Measurements from ENCODE around the gene KLHL40. TPM values are rescaled to one million over a fixed set of nuclear protein-coding genes. Genes with fewer than 3 reads are reported as not detected.
A peak's percentile ranks its signal among the peaks of the same experiment; 100 is the strongest.

KLHL40 gene
- total RNA-seq, 2 donors from 2014 or later = not detected

DNA sequence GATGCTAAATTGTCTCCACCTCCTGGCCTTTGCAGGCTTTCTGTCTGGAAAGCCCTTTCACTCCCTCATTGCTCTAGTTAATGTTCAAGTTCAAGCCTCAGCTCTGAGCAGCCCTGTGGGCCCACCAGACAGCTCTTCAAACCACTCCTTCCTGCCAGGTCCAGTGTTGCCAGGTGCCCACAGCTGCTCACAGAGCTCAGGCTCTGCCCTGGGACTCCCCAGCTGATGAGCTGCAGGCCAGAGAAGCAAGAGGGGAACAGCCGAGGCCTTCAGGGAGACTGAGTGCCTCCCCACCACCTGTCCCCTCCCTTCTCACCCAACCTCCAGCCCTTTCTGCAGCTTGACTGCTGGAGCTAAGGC lies 33.1 kb upstream of the KLHL40 start:
- Histone ChIP-seq H3K36me3 (peaks cover 6% of the 10 kb centered on the region), H3K9me3 (no peaks in the 10 kb centered on the region), H3K4me3 (peak overlapping the region; percentile 91), H3K4me1 (ENCODE audit: control insufficient read depth in 1 of 2, low read depth in 2 of 2) (peaks cover 36 to 81% of the 10 kb centered on the region in 2 donors), H3K27me3 (replicated peaks; ENCODE audit: insufficient read depth) (no peaks in the 10 kb centered on the region), H3K27ac (peak overlapping the region; percentile 92 to 97)
- TF ChIP-seq CTCF (IDR thresholded peaks at IDR 0.05) = no peak
- DNase-seq (ENCODE audit: low spot score) (no peak), ATAC-seq (ENCODE audit: insufficient number of reproducible peaks, low FRiP score, low read depth) (no peak)

GRCh38 chr3:42652611-42653302 lies 32.6 kb upstream of the KLHL40 start:
- TF ChIP-seq CTCF (IDR thresholded peaks at IDR 0.05) = no peak
- Histone ChIP-seq H3K4me1 (ENCODE audit: control insufficient read depth in 1 of 2, low read depth in 2 of 2) (peaks cover 36 to 78% of the 10 kb centered on the region in 2 donors), H3K4me3 (peak overlapping the region; percentile 91), H3K27me3 (replicated peaks; ENCODE audit: insufficient read depth) (no peaks in the 10 kb centered on the region), H3K36me3 (peaks cover under 1% of the 10 kb centered on the region), H3K9me3 (no peaks in the 10 kb centered on the region), H3K27ac (peak overlapping the region; percentile 92 to 97)
- ATAC-seq (ENCODE audit: insufficient number of reproducible peaks, low FRiP score, low read depth) (peak; percentile 23), DNase-seq (ENCODE audit: low spot score) (peak; percentile 46)

GRCh38 chr3:42653303-42653559 lies 32.1 kb upstream of the KLHL40 start:
- no peak for ATAC-seq (ENCODE audit: insufficient number of reproducible peaks, low FRiP score, low read depth)

GRCh38 chr3:42653560-42654330 lies 31.6 kb upstream of the KLHL40 start, which contains the start of gene ZBTB47:
ZBTB47 (plus strand) TSS chr3:42653697; CDS start chr3:42658356, 4,659 bp downstream.
- no peak for ATAC-seq (ENCODE audit: insufficient number of reproducible peaks, low FRiP score, low read depth)
- Histone ChIP-seq H3K36me3 (peaks cover 9% of the 10 kb centered on the region), H3K4me1 (ENCODE audit: control insufficient read depth in 1 of 2, low read depth in 2 of 2) (peaks cover 36 to 77% of the 10 kb centered on the region in 2 donors), H3K4me3 (peak within 1 kb of the TSS; percentile 91), H3K9me3 (no peaks in the 10 kb centered on the region), H3K27me3 (replicated peaks; ENCODE audit: insufficient read depth) (no peaks in the 10 kb centered on the region), H3K27ac (peak within 1 kb of the TSS; percentile 92 to 97)
- TF ChIP-seq CTCF (IDR thresholded peaks at IDR 0.05) = no peak
- no peak for DNase-seq (ENCODE audit: low spot score)

More at GRCh38 chr3:42653303-42653559, 32.1 kb upstream of the KLHL40 start:
- peaks cover 4% of the 10 kb centered on the region for H3K36me3 ChIP-seq
- TF ChIP-seq CTCF (IDR thresholded peaks at IDR 0.05) = no peak
- no peaks in the 10 kb centered on the region for H3K9me3 ChIP-seq
- H3K4me3 ChIP-seq = peak overlapping the region; percentile 91
- peak overlapping the region; percentile 92 to 97 for H3K27ac ChIP-seq
- H3K4me1 ChIP-seq (ENCODE audit: control insufficient read depth in 1 of 2, low read depth in 2 of 2) = peaks cover 36 to 77% of the 10 kb centered on the region in 2 donors
- no peaks in the 10 kb centered on the region for H3K27me3 ChIP-seq (replicated peaks; ENCODE audit: insufficient read depth)
- no peak for DNase-seq (ENCODE audit: low spot score)
